Measurements from ENCODE around the gene WASF2. TPM values are rescaled to one million over a fixed set of nuclear protein-coding genes. Genes with fewer than 3 reads are reported as not detected.

Gene WASF2
- total RNA-seq, 4 donors from 2014 or later = 53.7 to 92.8 (median 79.8) TPM

GRCh38 chr1:27361553-27361952, 128.4 kb downstream of the WASF2 start:
- DNase-seq = no peak
- no peak overlapping the region for H3K27ac ChIP-seq
- 80 to 100% methylated on average over 2 to 4 of the region's 8 CpGs for WGBS, 2 donors
- intact Hi-C loops (cut with DNase I) = no loop called here
- TF ChIP-seq CTCF (IDR thresholded peaks at IDR 0.05) (no peak), POLR2A (IDR thresholded peaks at IDR 0.05) (no peak)
- H3K36me3 ChIP-seq = peaks cover 64 to 85% (median 73%) of the 10 kb centered on the region in 3 donors
- H3K27me3 ChIP-seq = no peaks in the 10 kb centered on the region
- no peaks in the 10 kb centered on the region for H3K9me3 ChIP-seq
- peaks cover 27 to 69% (median 37%) of the 10 kb centered on the region in 3 donors for H3K4me1 ChIP-seq
- H3K4me3 ChIP-seq = no peak overlapping the region

- DNase-seq = no peak
- no peaks in the 10 kb centered on the region for H3K9me3 ChIP-seq
- H3K36me3 ChIP-seq = peaks cover 67 to 90% (median 78%) of the 10 kb centered on the region in 3 donors
- 85% methylated on average over 11 of the region's 21 CpGs; no CpG with 5 or more reads in 1 of the 2 donors for WGBS, 2 donors
- H3K27me3 ChIP-seq = no peaks in the 10 kb centered on the region
- intact Hi-C loops (cut with DNase I) = no loop called here
- no peak for TF ChIP-seq POLR2A (IDR thresholded peaks at IDR 0.05)
- TF ChIP-seq CTCF (IDR thresholded peaks at IDR 0.05) = no peak
- no peak overlapping the region for H3K4me3 ChIP-seq
- H3K4me1 ChIP-seq = peaks cover 27 to 74% (median 38%) of the 10 kb centered on the region in 3 donors
- H3K27ac ChIP-seq = no peak overlapping the region
These were observed 128.9 kb downstream of the WASF2 start for GRCh38 chr1:27361044-27361402.

- no peak for DNase-seq
- peaks cover 73 to 96% (median 85%) of the 10 kb centered on the region in 3 donors for H3K36me3 ChIP-seq
- H3K27ac ChIP-seq = no peak overlapping the region
- peak overlapping the region in 2 of 4 donors; percentile 33 to 48 for H3K4me3 ChIP-seq
- WGBS, 2 donors = 57 to 74% methylated on average over 10 to 45 of the region's 71 CpGs
- intact Hi-C loops (cut with DNase I) = no loop called here
- H3K27me3 ChIP-seq = no peaks in the 10 kb centered on the region
- TF ChIP-seq POLR2A (IDR thresholded peaks at IDR 0.05) (no peak), CTCF (IDR thresholded peaks at IDR 0.05) (no peak)
- no peaks in the 10 kb centered on the region for H3K9me3 ChIP-seq
- H3K4me1 ChIP-seq = peaks cover 27 to 75% (median 38%) of the 10 kb centered on the region in 3 donors
These were observed 129.6 kb downstream of the WASF2 start for GRCh38 chr1:27360159-27361043.

GRCh38 chr1:27359822-27360158, 130.2 kb downstream of the WASF2 start:
- intact Hi-C loops (cut with DNase I) = loop anchor here (5.0 kb wide), 1 partner anchor 33 kb away; the partner anchor contains the start of gene GPR3
- no peak for DNase-seq
- Histone ChIP-seq H3K4me1 (peaks cover 23 to 69% (median 33%) of the 10 kb centered on the region in 3 donors), H3K27ac (no peak overlapping the region), H3K9me3 (no peaks in the 10 kb centered on the region), H3K36me3 (peaks cover 77 to 100% (median 89%) of the 10 kb centered on the region in 3 donors), H3K4me3 (peak overlapping the region in 2 of 4 donors; percentile 33 to 48), H3K27me3 (no peaks in the 10 kb centered on the region)
- 55 to 77% methylated on average over 2 to 6 of the region's 9 CpGs for WGBS, 2 donors
- no peak for TF ChIP-seq CTCF (IDR thresholded peaks at IDR 0.05)
- TF ChIP-seq POLR2A (IDR thresholded peaks at IDR 0.05) = no peak

- Histone ChIP-seq H3K9me3 (no peaks in the 10 kb centered on the region), H3K27ac (no peak overlapping the region), H3K27me3 (no peaks in the 10 kb centered on the region), H3K4me3 (no peak overlapping the region), H3K36me3 (peaks cover 73 to 100% (median 80%) of the 10 kb centered on the region in 3 donors), H3K4me1 (peaks cover 15 to 60% (median 26%) of the 10 kb centered on the region in 3 donors)
- WGBS, 2 donors = 91 to 95% methylated on average over 5 of the region's 5 CpGs
- TF ChIP-seq CTCF (IDR thresholded peaks at IDR 0.05) (no peak), POLR2A (IDR thresholded peaks at IDR 0.05) (no peak)
- intact Hi-C loops (cut with DNase I) = loop anchor here (5.0 kb wide), 1 partner anchor 33 kb away; the partner anchor contains the start of gene GPR3
- no peak for DNase-seq
These were observed 131.0 kb downstream of the WASF2 start for GRCh38 chr1:27358928-27359313.

Data from esophagus squamous epithelium (tissue), 5 donors.